Astrocyte of the cerebellum (primary cell): ENCODE data around the gene SLC38A10.
"Not testable (repeated sequence)": the region's sequence is repeated elsewhere in the genome, so short reads cannot be mapped to it uniquely, and the experiment has no call there.

Experiments
- DNase-seq: peaks from one replicate; pipeline ENCODE4 v3.0.0-alpha.2; 2011; ENCODE audit warnings: low read depth
- H3K4me3 ChIP-seq: 2 replicates; pipeline ENCODE4 v1.5.1; 2011; ENCODE audit warnings: mild to moderate bottlenecking, low read depth, low read length, moderate library complexity
- CTCF ChIP-seq: IDR thresholded peaks from 2 replicates; pipeline ENCODE4 v1.5.1; 2012; ENCODE audit warnings: low read length, low read depth, moderate library complexity, mild to moderate bottlenecking; ENCODE audit errors: missing control alignments
- in situ Hi-C: cut with HindIII; loops from 2 replicates; pipeline ENCODE4 v1.10.0; 2017; ENCODE audit warnings: low sequenced_read_pairs

SLC38A10 gene

GRCh38 chr17:81231121-81231645 lies 63.9 kb downstream of the SLC38A10 start:
- in situ Hi-C loops = no loop called here
- no peak for DNase-seq
- TF ChIP-seq CTCF = no peak
- no peak overlapping the region for H3K4me3 ChIP-seq

DNA sequence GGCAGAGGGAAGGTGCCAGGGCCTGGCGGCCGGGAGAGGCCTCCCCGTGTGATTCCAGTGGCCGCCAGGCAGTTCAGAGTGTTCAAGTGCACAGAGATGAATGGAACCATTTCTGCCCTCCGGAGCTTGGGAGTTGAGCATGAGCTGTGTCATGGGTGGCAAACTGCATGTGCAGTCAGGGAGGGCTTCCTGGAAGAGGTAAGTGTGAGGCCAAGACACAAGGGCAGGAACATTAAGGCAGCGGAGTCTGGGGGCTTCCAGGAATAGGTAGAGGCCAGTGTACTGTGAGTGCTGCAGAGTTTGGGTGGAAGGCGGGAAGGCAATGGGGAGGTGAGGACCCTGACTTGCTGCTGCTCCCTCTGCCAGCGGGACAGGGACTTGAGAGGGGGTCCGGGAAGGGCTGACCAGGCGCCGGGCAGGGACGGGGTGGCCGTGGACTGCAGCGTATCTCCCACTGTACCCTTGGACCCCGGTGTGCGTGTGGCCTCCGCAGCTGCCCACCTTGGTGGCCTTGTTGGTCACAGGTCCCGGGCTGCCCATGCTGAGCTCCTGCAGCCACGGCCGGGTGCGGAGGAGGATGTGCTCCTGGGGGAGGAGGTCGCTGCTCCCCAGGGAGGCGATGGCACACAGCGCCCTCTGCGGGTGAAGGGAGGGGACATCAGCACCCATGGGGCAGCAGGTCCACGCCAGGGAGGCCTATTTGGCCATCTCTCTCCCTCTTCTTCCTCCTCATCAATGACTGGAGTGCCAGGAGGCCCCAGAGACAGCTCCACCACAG lies 64.9 kb downstream of the SLC38A10 start:
- H3K4me3 ChIP-seq = no peak overlapping the region
- in situ Hi-C loops = no loop called here
- DNase-seq = no peak
- peak; percentile 33 for TF ChIP-seq CTCF

DNA sequence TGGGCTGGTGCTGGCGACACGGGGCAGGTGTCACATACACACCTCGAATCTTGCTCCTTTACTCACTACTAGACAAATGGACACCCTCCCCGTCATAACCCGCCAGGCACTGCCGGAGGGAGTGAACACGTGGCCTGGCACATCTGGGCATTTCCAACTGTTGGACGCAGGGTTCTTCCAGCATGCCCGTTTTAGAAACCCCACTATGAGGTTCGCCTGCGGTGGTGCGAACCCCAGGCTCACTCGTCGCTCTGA lies 65.5 kb downstream of the SLC38A10 start:
- no peak for DNase-seq
- H3K4me3 ChIP-seq = no peak overlapping the region
- TF ChIP-seq CTCF = no peak
- in situ Hi-C loops = no loop called here

DNA sequence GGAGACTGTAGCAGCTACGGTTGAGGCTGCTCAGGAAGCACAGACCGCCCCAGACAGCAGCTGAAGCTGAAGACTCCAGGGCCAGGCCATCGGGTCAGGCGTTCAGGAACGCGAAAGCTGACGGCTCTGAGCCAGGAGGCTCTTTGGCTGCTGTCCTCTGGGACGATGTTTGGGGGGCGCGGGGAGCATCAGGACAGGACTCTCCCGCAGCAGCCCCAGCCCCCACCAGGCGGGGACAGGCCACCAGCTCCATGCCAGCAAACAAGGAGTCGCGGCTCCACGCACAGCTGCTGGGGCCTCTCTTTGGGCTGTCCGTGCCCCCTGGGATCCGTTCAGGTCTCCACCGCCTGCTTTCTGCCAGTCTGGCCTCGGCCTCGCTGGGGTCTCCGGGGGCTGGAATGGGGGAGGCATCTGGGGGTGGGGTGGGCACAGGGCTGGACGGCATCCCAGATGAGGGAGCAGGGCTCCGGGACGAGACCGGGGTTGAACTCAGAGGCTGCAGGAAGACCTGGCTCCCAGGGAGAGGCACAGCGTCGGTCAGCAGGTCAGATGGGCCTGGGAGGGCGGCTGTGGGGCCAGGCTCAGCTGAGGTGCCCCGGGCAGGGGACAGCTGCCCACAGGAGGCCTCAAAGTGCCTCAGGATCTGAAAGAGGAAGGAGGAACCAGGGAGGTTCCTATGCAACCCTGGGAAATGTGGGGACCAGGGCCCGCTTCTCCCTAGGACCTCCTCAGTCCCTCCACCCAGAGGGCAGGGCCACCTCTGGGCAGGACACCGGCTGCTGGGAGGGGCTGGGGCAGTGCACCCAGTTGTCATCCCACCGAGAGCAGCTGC lies 66.1 kb downstream of the SLC38A10 start:
- no peak overlapping the region for H3K4me3 ChIP-seq
- no peak for TF ChIP-seq CTCF
- DNase-seq = no peak
- in situ Hi-C loops = no loop called here

DNA sequence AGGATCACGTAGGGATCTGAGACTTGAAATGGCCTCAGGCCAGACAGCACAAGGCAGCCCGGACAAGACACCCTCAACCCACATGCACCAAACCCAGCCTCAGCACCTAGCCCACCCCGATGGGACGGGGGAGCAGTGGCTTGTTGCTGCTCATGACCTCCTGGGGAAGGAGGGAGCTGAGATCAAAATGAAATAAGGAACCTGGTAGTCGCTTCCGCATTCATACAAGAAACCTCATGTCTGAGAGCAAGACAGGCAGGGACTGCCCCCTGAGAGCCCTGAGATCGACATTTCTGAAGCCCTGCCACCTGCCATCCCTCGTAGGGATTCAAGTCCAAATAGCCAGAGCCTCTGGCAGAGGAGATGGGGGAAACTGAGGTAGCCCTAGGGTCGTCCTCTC lies 66.7 kb downstream of the SLC38A10 start:
- H3K4me3 ChIP-seq = no peak overlapping the region
- in situ Hi-C loops = no loop called here
- no peak for TF ChIP-seq CTCF
- no peak for DNase-seq

DNA sequence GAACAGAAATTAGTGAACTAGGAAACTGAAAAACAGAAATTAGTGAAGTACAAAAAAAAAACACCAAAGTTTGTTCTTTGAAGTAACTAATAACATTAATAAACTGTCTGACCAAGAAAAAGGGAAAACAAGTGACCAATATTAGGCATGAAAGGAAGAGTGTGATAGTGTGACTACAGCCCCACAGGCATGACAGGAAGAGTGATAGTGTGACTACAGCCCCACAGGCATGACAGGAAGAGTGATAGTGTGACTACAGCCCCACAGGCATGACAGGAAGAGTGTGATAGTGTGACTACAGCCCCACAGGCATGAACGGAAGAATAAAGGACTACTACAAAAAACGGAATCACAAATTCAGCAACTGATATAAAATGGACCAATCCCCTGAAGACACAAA lies 67.5 kb downstream of the SLC38A10 start:
- H3K4me3 ChIP-seq, DNase-seq: not testable (repeated sequence)

DNA sequence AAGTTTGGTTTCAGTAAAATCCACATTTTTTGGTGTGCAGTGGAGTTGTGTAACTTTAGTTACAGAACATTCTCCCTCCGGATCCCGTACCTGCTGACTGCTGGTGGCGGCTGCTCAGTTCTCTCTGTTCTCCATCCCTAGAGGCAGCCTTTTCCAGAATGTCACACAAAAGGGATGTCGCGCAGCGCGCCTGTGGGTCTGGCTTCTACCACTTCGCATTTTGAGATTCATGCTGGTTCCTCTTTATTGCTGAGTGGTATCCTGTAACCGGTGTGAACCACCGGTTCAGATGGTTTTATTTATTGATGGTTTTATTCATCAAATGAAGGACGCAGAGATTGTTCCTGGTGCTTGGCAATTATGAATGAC lies 71.4 kb downstream of the SLC38A10 start:
- in situ Hi-C loops = no loop called here
- DNase-seq = no peak
- H3K4me3 ChIP-seq = peak overlapping the region; percentile 43
- TF ChIP-seq CTCF = no peak

More for the DNA sequence above, 67.5 kb downstream of the SLC38A10 start:
- in situ Hi-C loops = not testable (repeated sequence)
